Ascending aorta (tissue), 2 donors: ENCODE measurements around the gene QSER1. TPM values are rescaled to one million over a fixed set of nuclear protein-coding genes. Genes with fewer than 3 reads are reported as not detected.

Source experiments
- DNase-seq, 2 donors: peaks; one replicate each; pipeline ENCODE4 v3.0.0-alpha.2; 2019; ENCODE audit warnings: low spot score in 2 of 2
- H3K27ac ChIP-seq, 2 donors: fragments of 200-600 bp; sonication (generic); one replicate each; pipeline ENCODE4 v1.5.1; 2016 to 2017; ENCODE audit warnings: mild to moderate bottlenecking in 1 of 2
- H3K27me3 ChIP-seq: fragments of 200-600 bp; sonication (generic); one replicate; pipeline ENCODE4 v1.5.1; 2017
- H3K36me3 ChIP-seq, 2 donors: fragments of 200-600 bp; sonication (generic); one replicate each; pipeline ENCODE4 v1.5.1; 2016
- H3K4me1 ChIP-seq, 2 donors: fragments of 200-600 bp; sonication (generic); one replicate each; pipeline ENCODE4 v1.5.1; 2016 to 2017; ENCODE audit warnings: mild to moderate bottlenecking in 1 of 2
- H3K4me3 ChIP-seq, 2 donors: fragments of 200-600 bp; sonication (generic); one replicate each; pipeline ENCODE4 v1.5.1; 2016 to 2017; ENCODE audit warnings: mild to moderate bottlenecking in 1 of 2
- H3K9me3 ChIP-seq, 2 donors: fragments of 200-600 bp; sonication (generic); one replicate each; pipeline ENCODE4 v1.5.1; 2016
- CTCF ChIP-seq, 3 experiments: fragments of 200-600 bp in 2 of 3; fragments of 450-650 bp in 1 of 3; sonication (generic) in 2 of 3; IDR thresholded peaks; one replicate each; pipeline ENCODE4 v1.5.1; 2016 to 2019; ENCODE audit warnings: antibody characterized with exemption in 3 of 3, mild to moderate bottlenecking in 1 of 3, moderate library complexity in 1 of 3
- intact Hi-C: fragments of 100-400 bp; cut with DNase I; formaldehyde crosslinking; loops from one replicate; pipeline ENCODE4 v1.15.1; 2023
- total RNA-seq: library from RNA; depleted of rRNA; stranded (reverse); fragments of >200 nt; gene quantifications from one replicate; pipeline ENCODE4 v1.1.0, GENCODE V29; 2016

QSER1 gene
- total RNA-seq, 1 donor from 2014 or later = 8.2 TPM

- intact Hi-C loops = no loop called here
Measured at GRCh38 chr11:32991427-32991826, 98.8 kb downstream of the QSER1 start.

GRCh38 chr11:32991898-32992297 lies 99.3 kb downstream of the QSER1 start:
- Histone ChIP-seq H3K27ac (no peak overlapping the region), H3K4me3 (no peak overlapping the region), H3K36me3 (no peaks in the 10 kb centered on the region), H3K9me3 (peaks cover 0 to 6% of the 10 kb centered on the region in 2 donors), H3K4me1 (no peaks in the 10 kb centered on the region), H3K27me3 (no peaks in the 10 kb centered on the region)
- intact Hi-C loops = no loop called here
- no peak for TF ChIP-seq CTCF (IDR thresholded peaks at IDR 0.05)
- DNase-seq = no peak

More at GRCh38 chr11:32991427-32991826, 98.8 kb downstream of the QSER1 start:
- Histone ChIP-seq H3K4me3 (no peak overlapping the region), H3K27me3 (no peaks in the 10 kb centered on the region), H3K4me1 (no peaks in the 10 kb centered on the region), H3K27ac (no peak overlapping the region), H3K36me3 (no peaks in the 10 kb centered on the region), H3K9me3 (peaks cover 0 to 6% of the 10 kb centered on the region in 2 donors)
- TF ChIP-seq CTCF (IDR thresholded peaks at IDR 0.05) = no peak
- no peak for DNase-seq

DNA sequence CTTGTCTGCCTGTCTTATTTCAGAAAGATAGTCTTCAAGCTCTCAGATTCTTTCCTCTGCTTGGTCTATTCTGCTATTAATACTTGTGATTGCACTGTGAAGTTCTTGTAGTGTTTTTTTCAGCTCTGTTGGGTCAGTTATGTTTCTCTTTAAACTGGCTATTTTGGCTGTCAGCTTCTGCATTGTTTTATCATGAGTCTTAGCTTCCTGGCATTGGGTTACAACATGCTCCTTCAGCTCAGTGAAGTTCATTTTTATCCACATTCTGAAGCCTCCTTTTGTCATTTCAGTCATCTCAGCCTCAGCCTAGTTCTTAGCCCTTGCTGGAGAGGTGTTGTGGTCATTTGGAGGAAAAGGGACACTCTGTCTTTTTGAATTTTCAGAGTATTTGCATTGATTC lies 107.6 kb downstream of the QSER1 start:
- TF ChIP-seq CTCF (IDR thresholded peaks at IDR 0.05) = no peak
- Histone ChIP-seq H3K9me3 (no peaks in the 10 kb centered on the region), H3K4me1 (no peaks in the 10 kb centered on the region), H3K36me3 (no peaks in the 10 kb centered on the region), H3K27me3 (no peaks in the 10 kb centered on the region), H3K27ac (no peak overlapping the region), H3K4me3 (no peak overlapping the region)
- no peak for DNase-seq
- intact Hi-C loops = no loop called here

DNA sequence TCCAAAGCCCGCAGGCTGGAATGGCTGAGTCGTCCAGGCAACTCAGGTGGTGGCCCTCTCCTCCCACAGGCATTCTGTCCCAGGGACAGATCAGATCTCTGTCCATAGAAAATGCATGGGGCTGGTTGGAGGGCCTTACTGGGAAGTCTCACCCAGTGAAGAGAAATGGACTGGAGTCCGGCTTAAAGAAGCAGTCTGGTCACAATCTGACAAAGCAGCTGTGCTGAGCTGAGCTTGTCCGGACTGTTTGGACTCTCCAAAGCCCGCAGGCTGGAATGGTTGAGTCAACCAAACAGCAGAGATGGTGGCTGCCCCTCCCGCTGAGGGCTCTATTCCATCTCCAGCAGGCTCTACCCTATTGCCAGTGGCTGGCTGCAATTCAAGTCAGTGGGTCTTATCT lies 108.7 kb downstream of the QSER1 start:
- no peak overlapping the region for H3K27ac ChIP-seq
- no peaks in the 10 kb centered on the region for H3K36me3 ChIP-seq
- no peak overlapping the region for H3K4me3 ChIP-seq
- no peaks in the 10 kb centered on the region for H3K9me3 ChIP-seq
- no peaks in the 10 kb centered on the region for H3K4me1 ChIP-seq
- intact Hi-C loops = no loop called here
- no peaks in the 10 kb centered on the region for H3K27me3 ChIP-seq
- DNase-seq = no peak
- TF ChIP-seq CTCF (IDR thresholded peaks at IDR 0.05) = no peak

GRCh38 chr11:33001751-33002542 lies 109.3 kb downstream of the QSER1 start:
- intact Hi-C loops = no loop called here
- no peak for DNase-seq
- Histone ChIP-seq H3K4me1 (no peaks in the 10 kb centered on the region), H3K36me3 (no peaks in the 10 kb centered on the region), H3K27me3 (no peaks in the 10 kb centered on the region), H3K27ac (no peak overlapping the region), H3K9me3 (no peaks in the 10 kb centered on the region), H3K4me3 (no peak overlapping the region)
- TF ChIP-seq CTCF (IDR thresholded peaks at IDR 0.05) = no peak
